Activated T-cell treated with anti-CD3 and anti-CD28 coated beads, Interleukin-2, amount 50 U/mL, for 4 hours (primary cell): Measurements from ENCODE around the gene ASAP2. TPM values are rescaled to one million over a fixed set of nuclear protein-coding genes. Genes with fewer than 3 reads are reported as not detected.

ENCODE experiments used
- ATAC-seq, 2 donors: fragments of 200-7000 bp; cut with Tn5 transposase; one replicate each; pipeline ENCODE4 v1.10.0; 2021
- DNase-seq: peaks from one replicate; pipeline ENCODE4 v3.0.0-alpha.2; 2020
- H3K27me3 Mint-ChIP-seq: one replicate; pipeline ENCODE4 v1.8.0; 2021; ENCODE audit warnings: low read depth, mixed read lengths
- H3K36me3 Mint-ChIP-seq: one replicate; pipeline ENCODE4 v1.8.0; 2022; ENCODE audit warnings: mixed read lengths; ENCODE audit not compliant: insufficient read depth
- H3K4me1 Mint-ChIP-seq: one replicate; pipeline ENCODE4 v1.8.0; 2021; ENCODE audit warnings: low read depth, mixed read lengths
- H3K4me3 Mint-ChIP-seq: one replicate; pipeline ENCODE4 v1.8.0; 2021; ENCODE audit warnings: mild to moderate bottlenecking, moderate library complexity, mixed read lengths
- H3K9me3 Mint-ChIP-seq: one replicate; pipeline ENCODE4 v1.8.0; 2021; ENCODE audit warnings: mixed read lengths
- total RNA-seq, 3 donors: library from RNA; stranded (reverse); gene quantifications; one replicate each; pipeline ENCODE4 v1.2.1, GENCODE V29; 2021

ASAP2 gene
- total RNA-seq, 3 donors from 2014 or later, result 0.13 to 0.22 (median 0.20) TPM

DNA sequence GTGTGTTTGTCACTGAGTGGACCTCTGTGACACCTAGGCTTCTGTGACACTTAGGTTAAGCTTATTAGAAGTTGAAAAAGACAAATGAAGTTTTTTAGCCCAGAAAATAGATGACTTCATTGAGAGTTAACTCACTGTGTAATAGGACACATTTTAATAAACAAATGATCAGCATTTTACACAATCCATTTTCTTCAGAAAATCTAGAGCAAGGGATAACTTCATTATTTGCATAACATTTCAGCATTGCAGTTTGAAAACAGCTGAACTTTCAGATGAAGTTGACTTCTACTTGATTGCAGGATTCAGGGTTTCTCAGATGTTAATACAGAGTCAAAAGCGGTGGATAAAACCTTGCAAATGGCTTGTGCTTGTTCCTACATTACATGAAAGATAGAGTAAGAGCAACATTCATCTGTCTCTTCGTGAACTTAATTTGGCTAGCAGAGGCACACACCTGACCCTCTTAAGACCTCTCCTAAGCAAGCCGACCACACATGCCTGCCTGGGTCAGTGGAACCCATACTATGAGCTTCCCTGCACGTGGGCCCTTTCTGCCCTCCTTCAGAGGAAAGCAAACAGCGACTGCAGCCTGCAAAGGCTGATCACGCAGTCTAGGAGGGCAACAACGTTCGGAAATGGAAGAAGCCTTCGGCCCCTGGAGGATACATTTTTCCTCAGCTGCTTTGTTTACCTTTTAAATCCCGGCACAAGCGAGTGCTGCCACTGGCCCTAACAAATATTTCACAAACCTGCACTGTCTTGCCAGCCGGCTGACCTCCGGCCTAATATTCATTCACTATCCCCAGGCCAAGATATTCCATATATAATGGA lies 200.1 kb downstream of the ASAP2 start:
- DNase-seq (no peak), ATAC-seq (no peak)
- H3K27me3 Mint-ChIP-seq, result no peaks in the 10 kb centered on the region
- H3K36me3 Mint-ChIP-seq, result peaks cover 20% of the 10 kb centered on the region
- no peaks in the 10 kb centered on the region for H3K9me3 Mint-ChIP-seq
- no peak overlapping the region for H3K4me3 Mint-ChIP-seq
- no peaks in the 10 kb centered on the region for H3K4me1 Mint-ChIP-seq

DNA sequence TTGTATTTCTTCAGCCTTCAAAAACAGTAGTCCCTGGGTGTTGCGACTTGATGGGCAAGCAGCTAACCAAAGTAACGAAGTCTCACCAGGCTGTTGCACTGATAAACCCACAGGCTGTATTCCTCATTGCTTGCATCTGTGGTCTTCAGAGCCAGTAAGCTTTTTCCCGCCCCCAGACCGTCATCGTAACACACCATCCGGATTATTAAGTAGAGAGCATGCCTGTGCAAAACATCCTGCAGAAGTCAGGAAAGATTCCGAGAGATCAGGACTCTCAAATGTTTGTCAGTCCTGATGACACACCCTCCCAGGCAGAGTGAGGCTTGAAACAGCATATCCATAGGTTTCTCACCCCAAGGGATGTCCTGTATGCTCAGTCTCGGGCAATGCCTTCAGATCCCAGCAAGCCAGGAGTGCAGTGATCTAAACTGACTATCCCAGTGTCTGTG lies 200.8 kb downstream of the ASAP2 start:
- DNase-seq (no peak), ATAC-seq (no peak)
- no peaks in the 10 kb centered on the region for H3K27me3 Mint-ChIP-seq
- no peaks in the 10 kb centered on the region for H3K9me3 Mint-ChIP-seq
- no peak overlapping the region for H3K4me3 Mint-ChIP-seq
- H3K4me1 Mint-ChIP-seq, result no peaks in the 10 kb centered on the region
- peaks cover 22% of the 10 kb centered on the region for H3K36me3 Mint-ChIP-seq

DNA sequence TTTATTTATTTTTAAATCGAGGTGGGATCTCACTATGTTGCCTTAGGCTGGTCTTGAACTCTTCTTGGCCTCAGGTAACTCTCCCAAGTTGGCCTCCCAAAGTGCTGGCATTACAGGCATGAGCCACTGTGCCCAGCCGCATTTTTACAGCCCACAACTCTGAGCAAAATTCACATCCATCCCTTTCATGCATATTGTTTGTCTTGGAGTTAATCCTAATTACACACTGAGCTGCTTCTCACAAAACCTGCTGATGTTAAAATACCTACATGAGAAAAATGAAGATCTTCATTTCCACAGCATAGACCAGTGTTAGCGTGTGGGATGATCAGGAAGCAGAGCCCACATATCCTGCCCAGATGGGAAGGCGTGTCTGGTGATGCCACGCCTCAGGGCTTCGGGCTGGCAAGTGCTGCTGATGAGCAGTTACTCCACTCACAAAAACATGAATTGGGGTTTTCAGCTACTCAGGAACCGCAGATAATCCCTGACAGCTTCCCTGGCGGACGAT lies 202.1 kb downstream of the ASAP2 start:
- ATAC-seq (no peak), DNase-seq (no peak)
- no peaks in the 10 kb centered on the region for H3K9me3 Mint-ChIP-seq
- H3K27me3 Mint-ChIP-seq, result no peaks in the 10 kb centered on the region
- no peaks in the 10 kb centered on the region for H3K4me1 Mint-ChIP-seq
- H3K36me3 Mint-ChIP-seq, result peaks cover 18% of the 10 kb centered on the region
- no peak overlapping the region for H3K4me3 Mint-ChIP-seq

DNA sequence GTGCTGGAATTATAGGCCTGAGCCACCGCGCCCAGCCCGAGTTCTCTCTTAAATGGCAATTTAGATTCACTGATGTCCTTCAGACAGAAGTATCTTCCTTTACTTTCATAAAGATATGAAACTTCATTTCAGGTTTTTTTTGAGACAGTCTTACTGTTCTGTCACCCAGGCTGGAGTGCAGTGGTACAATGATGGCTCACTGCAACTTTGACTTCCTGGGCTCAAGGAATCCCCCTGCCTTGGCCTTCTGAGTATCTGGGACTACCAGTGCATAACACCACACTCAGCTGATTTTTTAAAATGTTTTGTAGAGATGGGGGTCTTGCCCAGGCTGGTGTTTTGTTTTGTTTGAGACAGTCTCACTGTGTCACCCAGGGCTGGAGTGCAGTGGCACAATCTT lies 203.5 kb downstream of the ASAP2 start:
- Mint-ChIP-seq H3K4me1 (peaks cover 3% of the 10 kb centered on the region), H3K27me3 (no peaks in the 10 kb centered on the region), H3K4me3 (no peak overlapping the region), H3K36me3 (peaks cover 24% of the 10 kb centered on the region), H3K9me3 (no peaks in the 10 kb centered on the region)
- no peak for ATAC-seq
- no peak for DNase-seq

DNA sequence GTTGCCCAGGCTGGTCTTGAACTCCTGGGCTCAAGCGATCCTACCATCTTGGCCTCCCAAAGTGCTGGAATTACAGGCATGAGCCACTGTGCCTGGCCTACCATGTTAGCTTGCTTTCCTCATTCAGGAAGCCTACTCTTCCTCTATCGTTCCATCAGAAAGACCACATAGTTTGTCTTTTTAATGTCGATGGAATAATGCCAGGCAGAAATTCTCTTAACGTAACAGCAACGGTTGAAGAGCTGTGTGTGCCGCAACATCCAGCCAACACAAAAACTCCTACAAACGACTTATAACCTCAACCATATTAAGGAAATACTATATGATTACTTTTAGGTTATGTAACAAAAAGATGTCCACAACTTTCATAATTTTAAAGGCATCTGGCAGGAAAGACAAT lies 206.2 kb downstream of the ASAP2 start:
- H3K36me3 Mint-ChIP-seq, result peaks cover 26% of the 10 kb centered on the region
- H3K9me3 Mint-ChIP-seq, result no peaks in the 10 kb centered on the region
- DNase-seq (no peak), ATAC-seq (no peak)
- no peaks in the 10 kb centered on the region for H3K27me3 Mint-ChIP-seq
- no peak overlapping the region for H3K4me3 Mint-ChIP-seq
- peaks cover 18% of the 10 kb centered on the region for H3K4me1 Mint-ChIP-seq

DNA sequence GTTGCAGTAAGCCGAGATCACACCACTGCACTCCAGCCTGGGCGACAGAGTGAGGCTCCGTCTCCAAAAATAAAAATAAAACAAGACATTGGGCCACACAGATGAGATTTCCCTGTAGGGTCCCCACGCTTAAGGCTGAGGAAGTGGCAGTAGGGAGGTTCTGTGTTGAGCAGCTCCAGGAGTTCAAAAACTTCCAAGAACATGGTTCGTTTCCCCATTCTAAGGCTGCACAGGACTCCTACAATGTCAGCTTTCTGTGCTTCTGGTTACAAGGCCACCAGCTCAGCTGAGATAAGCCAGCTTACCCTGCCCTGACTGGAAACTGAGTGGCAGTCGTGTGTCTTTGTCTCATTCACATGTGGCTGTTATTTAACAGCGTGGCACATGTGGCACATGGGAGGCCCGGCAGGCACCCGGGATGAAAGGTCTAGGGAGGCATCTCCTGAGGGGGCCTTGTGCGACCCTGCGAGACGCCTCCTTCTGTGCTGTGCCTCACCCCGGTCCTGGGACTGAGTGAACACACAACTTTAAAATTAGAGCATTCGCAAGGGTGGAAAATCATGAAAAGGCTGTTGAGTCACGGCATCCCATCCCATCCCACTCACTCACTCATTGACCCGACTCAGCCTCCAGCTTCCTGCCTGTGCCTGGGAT lies 209.0 kb downstream of the ASAP2 start:
- no peaks in the 10 kb centered on the region for H3K9me3 Mint-ChIP-seq
- DNase-seq (no peak), ATAC-seq (no peak)
- peaks cover 38% of the 10 kb centered on the region for H3K4me1 Mint-ChIP-seq
- no peaks in the 10 kb centered on the region for H3K27me3 Mint-ChIP-seq
- peaks cover 31% of the 10 kb centered on the region for H3K36me3 Mint-ChIP-seq
- no peak overlapping the region for H3K4me3 Mint-ChIP-seq

DNA sequence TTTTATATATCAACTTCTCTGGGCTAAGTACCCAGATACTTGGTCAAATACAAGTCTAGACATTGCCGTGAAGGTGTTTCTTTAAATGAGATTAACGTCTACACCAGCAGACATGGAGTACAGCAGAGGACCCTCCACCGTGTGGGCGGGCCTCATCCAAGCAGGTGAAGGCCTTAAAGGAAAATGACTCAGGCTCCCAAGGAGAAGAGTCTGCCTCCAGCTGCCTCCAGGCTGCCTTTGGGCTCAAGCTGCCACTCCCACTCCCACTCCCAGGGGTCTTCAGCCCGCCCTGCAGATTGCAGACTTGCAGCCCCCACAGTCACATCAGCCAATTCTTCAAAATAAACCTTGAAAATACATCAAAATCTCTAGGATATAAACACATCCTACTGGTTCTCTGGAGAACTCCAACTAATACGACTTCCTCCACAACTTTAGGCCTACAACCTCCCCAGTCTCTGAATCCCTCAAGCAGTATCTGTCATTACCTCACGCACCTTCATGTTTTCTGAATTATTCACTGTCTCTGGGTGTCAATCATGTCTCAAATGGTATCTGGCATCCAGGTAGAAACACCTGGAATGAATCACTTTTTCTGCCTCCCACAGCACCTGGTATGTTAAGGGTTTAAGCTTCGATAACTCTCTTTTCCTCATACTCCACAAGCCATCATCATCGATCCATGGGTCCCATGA lies 209.8 kb downstream of the ASAP2 start:
- no peak for DNase-seq
- peaks cover 43% of the 10 kb centered on the region for H3K4me1 Mint-ChIP-seq
- peaks cover 33% of the 10 kb centered on the region for H3K36me3 Mint-ChIP-seq
- no peaks in the 10 kb centered on the region for H3K9me3 Mint-ChIP-seq
- no peak for ATAC-seq
- no peak overlapping the region for H3K4me3 Mint-ChIP-seq
- H3K27me3 Mint-ChIP-seq, result no peaks in the 10 kb centered on the region

DNA sequence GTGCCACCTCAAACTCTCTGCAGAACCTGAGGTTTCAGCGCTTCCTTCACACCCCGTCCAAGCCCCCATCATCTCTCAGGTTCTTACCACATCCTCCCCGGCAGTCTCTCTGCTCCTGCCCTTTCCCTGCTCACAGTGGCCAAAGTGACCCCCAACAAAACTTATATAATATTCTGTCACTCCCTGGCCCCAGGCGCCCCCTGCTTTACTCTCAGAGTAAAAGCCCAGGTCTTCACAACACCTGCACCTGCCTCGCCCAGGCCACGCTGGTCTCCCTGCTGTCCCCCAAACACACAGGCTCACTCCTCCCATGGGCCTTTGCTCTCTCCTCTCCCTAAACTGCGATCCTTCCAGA lies 210.3 kb downstream of the ASAP2 start:
- peaks cover 32% of the 10 kb centered on the region for H3K36me3 Mint-ChIP-seq
- DNase-seq (no peak), ATAC-seq (no peak)
- H3K27me3 Mint-ChIP-seq, result no peaks in the 10 kb centered on the region
- H3K9me3 Mint-ChIP-seq, result no peaks in the 10 kb centered on the region
- H3K4me1 Mint-ChIP-seq, result peaks cover 47% of the 10 kb centered on the region
- H3K4me3 Mint-ChIP-seq, result no peak overlapping the region

DNA sequence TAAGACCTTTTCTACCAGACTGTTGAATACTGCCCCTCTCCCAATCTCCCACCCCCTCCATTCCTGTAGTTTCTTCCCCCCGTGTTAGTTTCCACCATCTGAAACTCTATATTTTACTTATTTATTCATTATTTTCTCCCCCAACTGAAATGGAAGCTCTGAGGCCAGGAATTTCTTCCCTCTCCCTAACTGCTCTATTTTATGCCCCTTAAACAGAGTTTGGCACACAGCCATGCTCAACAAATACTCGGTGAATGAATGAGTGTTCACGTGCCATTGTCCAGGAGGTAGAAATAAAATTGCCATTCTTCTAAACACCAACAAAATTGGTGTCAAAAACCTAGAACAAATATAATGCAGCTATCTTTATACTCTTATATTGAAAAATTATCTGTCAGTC lies 211.1 kb downstream of the ASAP2 start:
- no peak overlapping the region for H3K4me3 Mint-ChIP-seq
- H3K4me1 Mint-ChIP-seq, result peaks cover 55% of the 10 kb centered on the region
- H3K36me3 Mint-ChIP-seq, result peaks cover 32% of the 10 kb centered on the region
- DNase-seq (no peak), ATAC-seq (no peak)
- H3K27me3 Mint-ChIP-seq, result no peaks in the 10 kb centered on the region
- H3K9me3 Mint-ChIP-seq, result no peaks in the 10 kb centered on the region

DNA sequence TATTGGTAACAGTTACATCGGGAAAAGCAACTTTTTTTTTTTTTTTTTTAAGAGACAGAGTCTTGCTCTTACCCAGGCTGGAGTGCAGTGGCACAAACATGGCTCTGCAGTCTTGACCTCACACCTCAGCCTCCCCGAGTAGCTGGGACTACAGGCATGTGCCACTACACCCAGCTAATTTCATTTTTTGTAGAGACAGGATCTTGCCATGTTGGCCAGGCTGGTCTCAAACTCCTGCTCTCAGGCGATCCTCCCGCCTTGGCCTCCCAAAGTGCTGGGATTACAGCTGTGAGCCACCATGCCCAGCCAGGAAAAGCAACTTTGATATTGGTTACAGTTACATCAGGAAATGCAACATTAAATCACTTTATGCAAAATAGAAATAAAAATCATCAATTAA lies 212.1 kb downstream of the ASAP2 start:
- no peaks in the 10 kb centered on the region for H3K9me3 Mint-ChIP-seq

DNA sequence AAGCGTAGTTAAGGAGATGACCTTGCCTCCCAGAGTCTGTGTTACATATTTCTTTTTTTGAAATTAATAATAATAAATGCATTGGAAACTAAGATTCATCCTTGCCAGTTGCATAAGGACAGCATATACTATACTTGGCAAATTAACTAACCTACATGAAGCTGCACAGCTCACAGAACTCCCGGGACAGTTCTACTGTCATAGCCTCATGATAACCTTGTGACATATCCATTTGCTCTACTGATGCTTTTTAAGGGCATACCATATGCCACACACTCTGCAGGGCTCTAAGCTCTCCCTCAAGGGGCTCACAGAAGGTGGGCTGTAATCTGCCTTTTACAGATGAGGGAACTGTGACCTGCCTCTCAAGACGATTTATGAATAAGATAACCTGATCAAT lies 212.9 kb downstream of the ASAP2 start:
- DNase-seq, result no peak
- ATAC-seq, result no peak
- H3K4me1 Mint-ChIP-seq, result peaks cover 57% of the 10 kb centered on the region
- H3K4me3 Mint-ChIP-seq, result no peak overlapping the region
- peaks cover 21% of the 10 kb centered on the region for H3K36me3 Mint-ChIP-seq
- no peaks in the 10 kb centered on the region for H3K27me3 Mint-ChIP-seq
- no peaks in the 10 kb centered on the region for H3K9me3 Mint-ChIP-seq

More for the DNA sequence above, 212.1 kb downstream of the ASAP2 start:
- H3K4me3 Mint-ChIP-seq, result no peak overlapping the region
- H3K4me1 Mint-ChIP-seq, result peaks cover 58% of the 10 kb centered on the region
- no peaks in the 10 kb centered on the region for H3K27me3 Mint-ChIP-seq
- DNase-seq (no peak), ATAC-seq (no peak)
- H3K36me3 Mint-ChIP-seq, result peaks cover 29% of the 10 kb centered on the region

DNA sequence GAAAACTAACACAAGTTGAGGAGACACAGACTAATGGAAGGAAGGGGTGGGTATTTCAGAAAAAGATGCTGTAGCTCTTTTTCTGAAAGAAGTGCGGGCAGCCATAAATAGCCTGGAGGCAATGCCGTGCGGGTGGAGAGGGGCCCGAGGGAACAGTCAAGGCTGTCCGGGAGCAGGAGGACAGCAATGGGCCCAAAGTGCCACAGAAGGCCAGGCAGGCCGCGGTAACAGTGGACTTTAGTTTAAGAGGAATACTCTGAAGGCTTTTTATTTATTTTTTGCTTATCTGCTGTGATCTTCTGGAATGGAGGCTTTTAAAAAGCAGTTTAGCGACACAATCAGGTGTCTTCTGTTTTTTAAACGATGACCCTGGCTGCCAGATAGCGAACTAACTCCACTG lies 213.9 kb downstream of the ASAP2 start:
- ATAC-seq, result no peak
- peaks cover 55% of the 10 kb centered on the region for H3K4me1 Mint-ChIP-seq
- no peaks in the 10 kb centered on the region for H3K27me3 Mint-ChIP-seq
- DNase-seq, result no peak
- H3K9me3 Mint-ChIP-seq, result no peaks in the 10 kb centered on the region
- H3K4me3 Mint-ChIP-seq, result peak overlapping the region; percentile 27
- peaks cover 19% of the 10 kb centered on the region for H3K36me3 Mint-ChIP-seq

DNA sequence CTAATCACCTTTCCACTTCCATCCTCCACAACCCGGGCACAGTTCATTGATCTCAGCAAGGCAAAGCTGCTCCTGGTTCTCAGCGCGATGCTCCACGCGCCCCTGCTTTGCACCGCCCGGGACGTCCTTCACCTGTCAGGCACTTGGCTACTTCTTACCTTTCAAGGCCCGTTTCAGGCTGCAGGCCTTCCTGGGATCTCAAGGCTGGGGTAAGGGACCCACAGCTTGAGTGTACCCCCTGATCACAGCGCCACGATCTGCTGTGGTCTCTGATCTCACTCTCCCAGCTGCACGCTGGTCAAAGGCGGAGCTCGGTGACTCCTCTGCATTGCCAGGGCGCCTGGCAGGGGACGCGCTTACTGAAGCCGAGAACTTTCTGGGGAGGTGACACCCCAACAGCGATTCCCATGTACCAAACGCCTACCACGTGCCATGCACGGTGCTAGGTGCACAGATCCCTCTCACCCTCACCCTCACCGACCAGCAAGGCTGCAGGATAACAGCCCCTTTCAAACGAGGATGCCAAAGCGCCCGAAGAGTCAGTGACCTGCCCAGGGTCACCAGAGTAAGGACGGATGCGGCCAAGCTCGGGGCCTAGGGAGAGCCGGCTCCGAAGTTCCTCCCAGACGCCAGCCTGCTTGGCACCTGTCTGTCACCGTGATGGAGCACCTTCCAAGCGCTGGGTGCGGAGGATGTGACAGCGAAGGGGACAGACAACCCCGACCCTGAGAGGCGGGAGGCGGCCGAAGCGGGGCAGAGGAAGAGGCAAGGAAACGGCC lies 215.9 kb downstream of the ASAP2 start:
- no peaks in the 10 kb centered on the region for H3K9me3 Mint-ChIP-seq
- peaks cover 41% of the 10 kb centered on the region for H3K4me1 Mint-ChIP-seq
- ATAC-seq (peak; percentile 32 to 44), DNase-seq (peak; percentile 37)
- no peaks in the 10 kb centered on the region for H3K27me3 Mint-ChIP-seq
- peak overlapping the region; percentile 92 for H3K4me3 Mint-ChIP-seq
- peaks cover 13% of the 10 kb centered on the region for H3K36me3 Mint-ChIP-seq
